Frontal cortex (tissue), 4 donors: ENCODE results near the gene ZNF709. TPM values are rescaled to one million over a fixed set of nuclear protein-coding genes. Genes with fewer than 3 reads are reported as not detected.
A peak's percentile ranks its signal among the peaks of the same experiment; 100 is the strongest.
"Not testable (repeated sequence)": the region's sequence is repeated elsewhere in the genome, so short reads cannot be mapped to it uniquely, and the experiment has no call there.

Experiments used
- DNase-seq, 2 donors: peaks; one replicate each; pipeline ENCODE4 v3.0.0; 2012; ENCODE audit warnings: low spot score in 2 of 2
- FAIRE-seq: peaks from 2 replicates; lab custom pipeline; 2012; peaks lifted over from hg19 to GRCh38; lab: Jason Lieb, UNC
- small RNA-seq: library from RNA; depleted of rRNA; stranded (forward); fragments of <200 nt; gene quantifications from one replicate; pipeline ENCODE3, GENCODE V24; 2014
- total RNA-seq: library from RNA; depleted of rRNA; stranded (reverse); fragments of >200 nt; gene quantifications from one replicate; pipeline ENCODE4 v1.2.3, GENCODE V29; 2014
- donor health status: control.
- donor health status: control.
- donor health status: control.

The ZNF709 gene
- total RNA-seq, 1 donor from 2014 or later = 37.5 TPM

GRCh38 chr19:12464139-12464538, 20.5 kb downstream of the ZNF709 start:
- DNase-seq, FAIRE-seq: not testable (repeated sequence)

GRCh38 chr19:12453495-12453894, 31.1 kb downstream of the ZNF709 start:
- no peak for FAIRE-seq

GRCh38 chr19:12450844-12451243, 33.8 kb downstream of the ZNF709 start:
- DNase-seq = no peak
- FAIRE-seq = no peak

More at GRCh38 chr19:12453495-12453894, 31.1 kb downstream of the ZNF709 start:
- no peak for DNase-seq

GRCh38 chr19:12448808-12449207, 35.8 kb downstream of the ZNF709 start:
- FAIRE-seq (no peak), DNase-seq (no peak)

GRCh38 chr19:12440541-12441316, 43.9 kb downstream of the ZNF709 start, which contains the start of gene ZNF443:
TSS of gene ZNF443 (minus strand) at chr19:12441021. CDS start at chr19:12440914, 107 bp downstream.
- FAIRE-seq (no peak), DNase-seq (peak; percentile 83 to 85)

- not testable (repeated sequence) for FAIRE-seq
Measured at GRCh38 chr19:12439686-12440540, 44.7 kb downstream of the ZNF709 start.

GRCh38 chr19:12430726-12431299, 53.8 kb downstream of the ZNF709 start:
- DNase-seq, FAIRE-seq: not testable (repeated sequence)

More at GRCh38 chr19:12439686-12440540, 44.7 kb downstream of the ZNF709 start:
- not testable (repeated sequence) for DNase-seq

- FAIRE-seq (no peak), DNase-seq (no peak)
Measured at GRCh38 chr19:12425888-12426274, 58.7 kb downstream of the ZNF709 start.

GRCh38 chr19:12425236-12425887, 59.3 kb downstream of the ZNF709 start:
- DNase-seq = no peak
- no peak for FAIRE-seq

- not testable (repeated sequence) for DNase-seq, FAIRE-seq
Measured at GRCh38 chr19:12417273-12417672, 67.3 kb downstream of the ZNF709 start.

- DNase-seq (no peak), FAIRE-seq (no peak)
Measured at GRCh38 chr19:12411893-12412292, 72.7 kb downstream of the ZNF709 start.

Small RNA genes within 50 kb of the gene (small RNA-seq; reads per million reads assigned to genes)
- gene MTCO1P27 (not detected), gene PPIAP20 (not detected)

Other genes with a start within 250 kb of the ZNF709 start
- gene ZNF44, start 189.9 kb downstream of the ZNF709 start, total RNA-seq = 17.5 TPM
- gene ZNF563, start 151.2 kb downstream of the ZNF709 start, total RNA-seq = 0.82 TPM
- gene ZNF442, start 119.1 kb downstream of the ZNF709 start, total RNA-seq = 4.9 TPM
- gene ZNF799, start 83.5 kb downstream of the ZNF709 start, total RNA-seq = 7.3 TPM
- 14.3 TPM for gene ZNF443, start 43.8 kb downstream of the ZNF709 start, total RNA-seq
- gene ZNF564, start 66.7 kb upstream of the ZNF709 start, total RNA-seq = 32.6 TPM
- gene ZNF490, start 126.0 kb upstream of the ZNF709 start, total RNA-seq = 9.4 TPM
- 25.3 TPM for gene ZNF791, start 126.1 kb upstream of the ZNF709 start, total RNA-seq
- gene MAN2B1, start 181.9 kb upstream of the ZNF709 start, total RNA-seq = 10.6 TPM
- 9.0 TPM for gene WDR83, start 182.0 kb upstream of the ZNF709 start, total RNA-seq
- 92.9 TPM for gene DHPS, start 197.1 kb upstream of the ZNF709 start, total RNA-seq
- gene GNG14, start 203.2 kb upstream of the ZNF709 start, total RNA-seq = not detected
- gene FBXW9, start 211.8 kb upstream of the ZNF709 start, total RNA-seq = 6.5 TPM
- gene TNPO2, start 239.1 kb upstream of the ZNF709 start, total RNA-seq = 68.5 TPM
- gene TRIR, start 249.9 kb upstream of the ZNF709 start, total RNA-seq = 216 TPM